ENCODE measurements around the gene ARSI. TPM values are rescaled to one million over a fixed set of nuclear protein-coding genes. Genes with fewer than 3 reads are reported as not detected.
"Not testable (repeated sequence)": the region's sequence is repeated elsewhere in the genome, so short reads cannot be mapped to it uniquely, and the experiment has no call there.

Gene ARSI
- total RNA-seq, 1 donor from 2014 or later: not detected

GRCh38 chr5:150248493-150248892, 54.2 kb downstream of the ARSI start:
- DNase-seq (ENCODE audit: low read depth, low spot score): not testable (repeated sequence)

- no peak for DNase-seq (ENCODE audit: low read depth, low spot score)
Measured at GRCh38 chr5:150247726-150248125, 55.0 kb downstream of the ARSI start.

GRCh38 chr5:150246835-150247234, 55.9 kb downstream of the ARSI start:
- DNase-seq (ENCODE audit: low read depth, low spot score): no peak

GRCh38 chr5:150246429-150246828, 56.3 kb downstream of the ARSI start:
- DNase-seq (ENCODE audit: low read depth, low spot score): no peak

Other genes with a start within 250 kb of the ARSI start
- gene CSF1R, start 216.4 kb downstream of the ARSI start, total RNA-seq: not detected in 2 replicates
- 0.07 and 0.14 TPM in 2 replicates for gene PDGFRB, start 147.1 kb downstream of the ARSI start, total RNA-seq
- gene CDX1, start 136.1 kb downstream of the ARSI start, total RNA-seq: not detected in 2 replicates
- not detected in 2 replicates for gene SLC6A7, start 112.8 kb downstream of the ARSI start, total RNA-seq
- gene CAMK2A, start 13.1 kb downstream of the ARSI start, total RNA-seq: not detected in 2 replicates
- 20.0 and 41.1 TPM in 2 replicates for gene TCOF1, start 54.8 kb upstream of the ARSI start, total RNA-seq
- 0.07 and 1.6 TPM in 2 replicates for gene CD74, start 110.0 kb upstream of the ARSI start, total RNA-seq
- 2,175 and 2,829 TPM in 2 replicates for gene RPS14, start 146.8 kb upstream of the ARSI start, total RNA-seq
- gene NDST1, start 205.2 kb upstream of the ARSI start, total RNA-seq: 29.9 and 51.9 TPM in 2 replicates

Data from pulmonary artery endothelial cell (primary cell).